ENCODE data around the gene VAV2.

DNA sequence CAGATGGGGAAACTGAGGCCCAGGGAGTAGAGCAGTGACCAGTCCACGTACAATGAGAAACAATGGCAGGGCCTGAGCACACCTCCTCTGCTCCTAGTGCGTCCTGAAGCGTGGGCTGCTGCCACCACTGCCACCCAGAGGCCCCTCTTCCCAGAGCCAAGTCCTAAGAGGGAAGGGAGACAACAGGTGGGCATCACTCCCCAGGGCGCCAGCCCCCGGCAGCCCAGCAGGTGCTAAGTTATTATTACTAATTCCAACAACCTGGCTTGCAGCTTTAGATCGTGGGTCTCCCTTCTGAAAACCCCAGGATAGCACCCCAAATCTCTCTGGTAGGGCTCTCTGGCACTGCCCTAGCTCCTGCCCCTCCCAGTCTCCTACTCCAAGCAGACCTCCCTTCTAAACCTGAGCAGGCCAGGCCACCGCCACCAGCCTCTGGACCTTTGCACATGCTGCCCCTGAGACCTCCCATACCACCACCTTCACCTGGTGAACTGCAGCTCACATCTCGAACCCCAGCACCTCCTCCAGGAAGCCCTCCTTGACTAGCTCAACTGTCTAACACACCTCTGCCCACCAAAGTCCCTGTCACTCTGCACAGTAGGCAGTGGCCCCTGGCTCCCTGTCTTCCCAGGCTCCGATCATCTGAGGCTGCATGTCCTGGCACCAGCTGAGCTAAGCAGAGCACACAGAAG is 65.8 kb downstream of the VAV2 start:
- no peak for TF ChIP-seq POLR2A (IDR thresholded peaks at IDR 0.05)
- TF ChIP-seq, protein P1, sequence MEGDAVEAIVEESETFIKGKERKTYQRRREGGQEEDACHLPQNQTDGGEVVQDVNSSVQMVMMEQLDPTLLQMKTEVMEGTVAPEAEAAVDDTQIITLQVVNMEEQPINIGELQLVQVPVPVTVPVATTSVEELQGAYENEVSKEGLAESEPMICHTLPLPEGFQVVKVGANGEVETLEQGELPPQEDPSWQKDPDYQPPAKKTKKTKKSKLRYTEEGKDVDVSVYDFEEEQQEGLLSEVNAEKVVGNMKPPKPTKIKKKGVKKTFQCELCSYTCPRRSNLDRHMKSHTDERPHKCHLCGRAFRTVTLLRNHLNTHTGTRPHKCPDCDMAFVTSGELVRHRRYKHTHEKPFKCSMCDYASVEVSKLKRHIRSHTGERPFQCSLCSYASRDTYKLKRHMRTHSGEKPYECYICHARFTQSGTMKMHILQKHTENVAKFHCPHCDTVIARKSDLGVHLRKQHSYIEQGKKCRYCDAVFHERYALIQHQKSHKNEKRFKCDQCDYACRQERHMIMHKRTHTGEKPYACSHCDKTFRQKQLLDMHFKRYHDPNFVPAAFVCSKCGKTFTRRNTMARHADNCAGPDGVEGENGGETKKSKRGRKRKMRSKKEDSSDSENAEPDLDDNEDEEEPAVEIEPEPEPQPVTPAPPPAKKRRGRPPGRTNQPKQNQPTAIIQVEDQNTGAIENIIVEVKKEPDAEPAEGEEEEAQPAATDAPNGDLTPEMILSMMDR (IDR thresholded peaks at IDR 0.05) = no peak
